ENCODE data around the gene FBN3.
A peak's percentile ranks its signal among the peaks of the same experiment; 100 is the strongest.

FBN3 gene

GRCh38 chr19:8069096-8069973 is 80.1 kb downstream of the FBN3 start:
- no peak overlapping the region for H3K4me3 ChIP-seq (ENCODE audit: low read length, poor library complexity, severe bottlenecking)
- H3F3A ChIP-seq (ENCODE audit: low read depth): 0 out of 2 replicates have a peak, but pooled peaks cover 3% of the 10 kb centered on the region
- no peaks in the 10 kb centered on the region for H3K27me3 ChIP-seq (ENCODE audit: insufficient read depth, low read length, poor library complexity, severe bottlenecking)
- H3K9me3 ChIP-seq (ENCODE audit: insufficient read depth, low read depth, low read length): peaks cover 10% of the 10 kb centered on the region; the same call in 1 of the 2 replicates
- no peaks in the 10 kb centered on the region for H3K79me2 ChIP-seq (ENCODE audit: insufficient read depth, low read length)
- peaks cover 31% of the 10 kb centered on the region for H3K4me1 ChIP-seq (ENCODE audit: insufficient read depth, low read length, poor library complexity, severe bottlenecking)
- no peaks in the 10 kb centered on the region for H3K9me2 ChIP-seq (replicated peaks; ENCODE audit: low read depth, low read length)
- H3K4me2 ChIP-seq (ENCODE audit: low read depth, low read length, poor library complexity, severe bottlenecking): no peak overlapping the region
- peak; percentile 71 for TF ChIP-seq CTCF (conservative IDR thresholded peaks at IDR 0.05; ENCODE audit: low read length)
- TF ChIP-seq EZH2phosphoT487 (IDR thresholded peaks at IDR 0.05; ENCODE audit: borderline replicate concordance): no peak
- no peak overlapping the region for H2AFZ ChIP-seq (ENCODE audit: low read length)
- no peaks in the 10 kb centered on the region for H3K36me3 ChIP-seq (ENCODE audit: insufficient read depth, low read length)
- no peak overlapping the region for H3K9ac ChIP-seq (ENCODE audit: low read depth, low read length, poor library complexity, severe bottlenecking)
- no peaks in the 10 kb centered on the region for H4K20me1 ChIP-seq (ENCODE audit: insufficient read depth, low read length, poor library complexity, severe bottlenecking)

GRCh38 chr19:8065875-8066261 is 83.5 kb downstream of the FBN3 start:
- TF ChIP-seq CTCF (conservative IDR thresholded peaks at IDR 0.05; ENCODE audit: low read length): no peak
- TF ChIP-seq EZH2phosphoT487 (IDR thresholded peaks at IDR 0.05; ENCODE audit: borderline replicate concordance): no peak
- H3K4me2 ChIP-seq (ENCODE audit: low read depth, low read length, poor library complexity, severe bottlenecking): peak overlapping the region; percentile 53

GRCh38 chr19:8064911-8065874 is 84.2 kb downstream of the FBN3 start:
- H3K9me2 ChIP-seq (replicated peaks; ENCODE audit: low read depth, low read length): no peaks in the 10 kb centered on the region
- H4K20me1 ChIP-seq (ENCODE audit: insufficient read depth, low read length, poor library complexity, severe bottlenecking): no peaks in the 10 kb centered on the region
- TF ChIP-seq CTCF (conservative IDR thresholded peaks at IDR 0.05; ENCODE audit: low read length): no peak
- TF ChIP-seq EZH2phosphoT487 (IDR thresholded peaks at IDR 0.05; ENCODE audit: borderline replicate concordance): no peak
- no peak overlapping the region for H2AFZ ChIP-seq (ENCODE audit: low read length)
- H3K36me3 ChIP-seq (ENCODE audit: insufficient read depth, low read length): no peaks in the 10 kb centered on the region
- no peak overlapping the region for H3K4me3 ChIP-seq (ENCODE audit: low read length, poor library complexity, severe bottlenecking)
- no peaks in the 10 kb centered on the region for H3K27me3 ChIP-seq (ENCODE audit: insufficient read depth, low read length, poor library complexity, severe bottlenecking)
- peaks cover 8% of the 10 kb centered on the region for H3K4me1 ChIP-seq (ENCODE audit: insufficient read depth, low read length, poor library complexity, severe bottlenecking)
- peak overlapping the region; percentile 53 for H3K4me2 ChIP-seq (ENCODE audit: low read depth, low read length, poor library complexity, severe bottlenecking)
- H3K79me2 ChIP-seq (ENCODE audit: insufficient read depth, low read length): no peaks in the 10 kb centered on the region
- H3F3A ChIP-seq (ENCODE audit: low read depth): no peaks in the 10 kb centered on the region
- peak overlapping the region; percentile 27 for H3K9ac ChIP-seq (ENCODE audit: low read depth, low read length, poor library complexity, severe bottlenecking)
- peaks cover 8% of the 10 kb centered on the region; the same call in 1 of the 2 replicates for H3K9me3 ChIP-seq (ENCODE audit: insufficient read depth, low read depth, low read length)

More at GRCh38 chr19:8065875-8066261, 83.5 kb downstream of the FBN3 start:
- H3K9me3 ChIP-seq (ENCODE audit: insufficient read depth, low read depth, low read length): peaks cover 10% of the 10 kb centered on the region; the same call in 1 of the 2 replicates
- H3K4me1 ChIP-seq (ENCODE audit: insufficient read depth, low read length, poor library complexity, severe bottlenecking): peaks cover 8% of the 10 kb centered on the region
- peak overlapping the region; percentile 27 for H3K9ac ChIP-seq (ENCODE audit: low read depth, low read length, poor library complexity, severe bottlenecking)
- no peaks in the 10 kb centered on the region for H3K27me3 ChIP-seq (ENCODE audit: insufficient read depth, low read length, poor library complexity, severe bottlenecking)
- H3K9me2 ChIP-seq (replicated peaks; ENCODE audit: low read depth, low read length): no peaks in the 10 kb centered on the region
- no peak overlapping the region for H2AFZ ChIP-seq (ENCODE audit: low read length)
- H4K20me1 ChIP-seq (ENCODE audit: insufficient read depth, low read length, poor library complexity, severe bottlenecking): no peaks in the 10 kb centered on the region
- no peaks in the 10 kb centered on the region for H3K79me2 ChIP-seq (ENCODE audit: insufficient read depth, low read length)
- no peaks in the 10 kb centered on the region for H3F3A ChIP-seq (ENCODE audit: low read depth)
- H3K36me3 ChIP-seq (ENCODE audit: insufficient read depth, low read length): no peaks in the 10 kb centered on the region
- no peak overlapping the region for H3K4me3 ChIP-seq (ENCODE audit: low read length, poor library complexity, severe bottlenecking)

Data from Loucy (cell line).